HG03066 (cell line): ENCODE measurements around the gene CCDC68.

ENCODE experiments used
- ATAC-seq: cut with Tn5 transposase; IDR thresholded peaks from one replicate; pipeline ENCODE4 v1.9.1; 2021; ENCODE audit warnings: low read depth; ENCODE audit not compliant: unreplicated experiment

The CCDC68 gene

GRCh38 chr18:54926593-54927325, 32.5 kb downstream of the CCDC68 start:
- ATAC-seq, result no peak

GRCh38 chr18:54924948-54925347, 34.3 kb downstream of the CCDC68 start:
- no peak for ATAC-seq

GRCh38 chr18:54923339-54923956, 35.8 kb downstream of the CCDC68 start:
- ATAC-seq, result no peak

GRCh38 chr18:54919412-54919811, 39.8 kb downstream of the CCDC68 start:
- ATAC-seq, result no peak

- no peak for ATAC-seq
Observed at GRCh38 chr18:54918060-54918459, 41.2 kb downstream of the CCDC68 start.

GRCh38 chr18:54916507-54916906, 42.8 kb downstream of the CCDC68 start:
- no peak for ATAC-seq

GRCh38 chr18:54914816-54915215, 44.4 kb downstream of the CCDC68 start:
- no peak for ATAC-seq

GRCh38 chr18:54911551-54911950, 47.7 kb downstream of the CCDC68 start:
- ATAC-seq, result no peak

GRCh38 chr18:54910161-54910919, 48.9 kb downstream of the CCDC68 start:
- no peak for ATAC-seq

GRCh38 chr18:54909538-54909937, 49.7 kb downstream of the CCDC68 start:
- ATAC-seq, result no peak

GRCh38 chr18:54906331-54907185, 52.7 kb downstream of the CCDC68 start:
- ATAC-seq, result no peak

GRCh38 chr18:54905629-54906028, 53.6 kb downstream of the CCDC68 start:
- ATAC-seq, result no peak

- ATAC-seq, result no peak
Observed at GRCh38 chr18:54904581-54904980, 54.7 kb downstream of the CCDC68 start.

- no peak for ATAC-seq
Observed at GRCh38 chr18:54900290-54900689, 59.0 kb downstream of the CCDC68 start.

GRCh38 chr18:54899500-54899899, 59.8 kb downstream of the CCDC68 start:
- ATAC-seq, result no peak

GRCh38 chr18:54888933-54889332, 70.3 kb downstream of the CCDC68 start:
- no peak for ATAC-seq

GRCh38 chr18:54888378-54888777, 70.9 kb downstream of the CCDC68 start:
- no peak for ATAC-seq

- no peak for ATAC-seq
Observed at GRCh38 chr18:54883816-54884604, 75.3 kb downstream of the CCDC68 start.

- no peak for ATAC-seq
Observed at GRCh38 chr18:54882318-54882717, 76.9 kb downstream of the CCDC68 start.

- ATAC-seq, result no peak
Observed at GRCh38 chr18:54881229-54881768, 78.0 kb downstream of the CCDC68 start.
